HG03520 (cell line): ENCODE results near the gene TLE2.
A peak's percentile ranks its signal among the peaks of the same experiment; 100 is the strongest.
"Not testable (repeated sequence)": the region's sequence is repeated elsewhere in the genome, so short reads cannot be mapped to it uniquely, and the experiment has no call there.

ENCODE experiments used
- ATAC-seq: cut with Tn5 transposase; IDR thresholded peaks from one replicate; pipeline ENCODE4 v1.9.1; 2021; ENCODE audit warnings: mild to moderate bottlenecking, moderate library complexity; ENCODE audit not compliant: unreplicated experiment

Gene TLE2

GRCh38 chr19:3038214-3038613 lies 9.1 kb upstream of the TLE2 start:
- ATAC-seq, result no peak

- ATAC-seq, result not testable (repeated sequence)
Measured at GRCh38 chr19:3036977-3037544, 8.0 kb upstream of the TLE2 start.

GRCh38 chr19:3036119-3036976 lies 7.3 kb upstream of the TLE2 start:
- ATAC-seq, result peak; percentile 24

- ATAC-seq, result peak; percentile 93
Measured at GRCh38 chr19:3035542-3036118, 6.5 kb upstream of the TLE2 start.

DNA sequence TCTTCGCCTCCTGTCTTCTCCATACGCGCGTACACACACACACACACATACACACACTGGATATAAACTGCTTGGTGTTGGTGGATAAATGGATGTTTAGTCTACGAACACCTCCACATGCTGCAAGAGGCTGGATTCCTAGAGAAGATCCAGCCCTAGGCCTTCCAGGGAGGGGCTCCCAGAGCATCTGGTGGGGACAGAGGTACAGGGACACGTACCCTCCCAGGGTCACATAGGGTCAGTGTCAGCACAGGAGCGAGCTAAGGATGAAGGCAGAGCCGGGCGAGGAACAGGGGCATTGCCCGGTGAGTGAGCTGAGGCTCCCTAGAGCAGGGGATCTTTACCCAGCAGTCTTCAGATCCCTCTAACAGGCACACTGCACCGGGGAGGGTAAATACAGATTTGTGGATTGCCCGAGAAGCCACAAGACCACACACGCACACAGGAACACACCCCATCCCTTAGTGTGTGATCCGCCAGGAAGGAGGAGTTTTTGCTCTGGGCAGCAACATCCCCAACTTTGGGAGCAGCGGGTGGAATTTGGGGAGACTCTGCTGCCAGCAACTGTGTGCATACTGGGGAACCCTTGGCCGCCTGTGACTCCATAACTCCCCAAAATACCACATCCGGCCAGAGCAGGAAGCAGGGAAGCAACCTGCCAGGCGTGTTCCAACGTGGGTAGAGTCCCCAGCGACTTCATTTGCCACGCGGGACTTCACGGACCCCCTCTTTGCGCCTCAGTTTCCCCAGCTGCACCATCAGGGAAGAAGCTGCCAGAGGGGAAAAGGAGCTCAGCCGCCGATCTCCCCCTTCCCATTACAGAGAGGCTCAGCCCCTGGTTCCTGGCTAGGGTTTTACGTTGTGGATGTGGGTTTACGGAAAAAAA lies 5.8 kb upstream of the TLE2 start:
- no peak for ATAC-seq

DNA sequence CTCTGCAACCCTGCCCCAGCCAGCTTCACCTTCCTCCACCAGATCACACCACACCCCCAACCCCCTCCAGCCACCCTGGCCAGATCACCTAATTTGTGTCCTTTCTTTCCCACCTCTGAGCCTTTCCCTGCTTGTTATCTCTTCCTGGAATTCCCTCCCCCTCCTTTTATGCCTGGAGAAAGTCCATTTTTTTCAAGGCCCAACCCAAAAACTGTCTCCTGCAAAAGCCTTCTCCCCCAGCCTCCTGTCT lies 5.3 kb upstream of the TLE2 start:
- ATAC-seq, result no peak

- ATAC-seq, result no peak
Measured at GRCh38 chr19:3033595-3034405, 4.7 kb upstream of the TLE2 start.

- ATAC-seq, result no peak
Measured at GRCh38 chr19:3031607-3031867, 2.5 kb upstream of the TLE2 start.

DNA sequence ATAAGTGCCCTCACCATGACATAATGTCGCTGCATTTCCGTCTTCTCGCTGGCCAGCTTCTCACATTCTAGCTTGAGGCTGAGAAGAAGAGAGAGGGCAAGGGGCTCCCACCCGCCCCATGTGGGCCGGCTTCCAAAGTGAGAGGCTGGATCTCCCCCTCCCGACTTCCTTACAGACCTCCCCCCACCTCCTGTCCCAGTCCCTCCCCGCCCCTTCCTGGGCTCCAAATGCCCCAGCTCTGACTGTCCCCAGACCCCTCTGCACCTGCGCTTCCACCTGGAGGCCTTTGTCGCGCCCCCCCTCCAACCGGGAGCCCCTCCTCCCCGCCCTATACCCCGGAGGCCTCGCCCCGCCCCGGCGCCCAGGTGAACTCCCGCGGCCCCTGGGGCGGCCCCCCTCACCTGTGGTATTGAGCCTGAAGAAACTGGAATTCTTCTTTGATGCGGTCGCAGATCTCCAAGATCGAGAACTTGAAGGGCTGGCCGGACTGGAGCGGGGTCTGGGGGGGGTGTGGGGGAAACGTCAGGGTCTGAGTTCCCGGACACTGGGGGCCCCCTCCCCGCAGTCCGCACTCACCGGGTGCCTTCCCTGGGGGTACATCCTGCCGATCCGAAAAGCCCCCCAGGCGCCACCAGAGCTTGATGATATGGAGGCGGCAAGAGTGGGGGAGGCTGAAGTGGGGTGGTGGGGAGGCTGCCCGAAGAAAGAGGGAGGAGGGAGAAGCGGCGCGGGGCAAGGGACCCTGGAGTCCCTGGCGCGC lies 595 bp downstream of the TLE2 start:
- no peak for ATAC-seq

- ATAC-seq, result no peak
Measured at GRCh38 chr19:3027981-3028304, 1.1 kb downstream of the TLE2 start.

- no peak for ATAC-seq
Measured at GRCh38 chr19:3027292-3027691, 1.8 kb downstream of the TLE2 start.

DNA sequence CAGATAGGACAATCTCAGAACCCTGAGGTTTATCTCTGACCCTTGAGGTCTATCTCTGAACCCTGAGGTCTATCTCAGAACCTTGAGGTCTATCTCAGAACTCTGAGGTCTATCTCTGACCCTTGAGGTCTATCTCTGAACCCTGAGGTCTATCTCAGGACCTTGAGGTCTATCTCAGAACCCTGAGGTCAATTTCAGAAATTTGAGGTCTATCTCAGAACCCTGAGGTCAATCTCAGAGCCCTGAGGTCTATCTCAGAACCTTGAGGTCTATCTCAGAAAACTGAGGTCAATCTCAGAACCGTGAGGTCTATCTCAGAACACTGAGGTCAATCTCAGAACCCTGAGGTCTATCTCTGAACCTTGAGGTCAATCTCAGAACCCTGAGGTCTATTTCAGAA lies 2.3 kb downstream of the TLE2 start:
- ATAC-seq, result no peak

GRCh38 chr19:3025549-3025886 lies 3.6 kb downstream of the TLE2 start:
- ATAC-seq, result no peak

GRCh38 chr19:3024870-3025548 lies 4.1 kb downstream of the TLE2 start:
- no peak for ATAC-seq

DNA sequence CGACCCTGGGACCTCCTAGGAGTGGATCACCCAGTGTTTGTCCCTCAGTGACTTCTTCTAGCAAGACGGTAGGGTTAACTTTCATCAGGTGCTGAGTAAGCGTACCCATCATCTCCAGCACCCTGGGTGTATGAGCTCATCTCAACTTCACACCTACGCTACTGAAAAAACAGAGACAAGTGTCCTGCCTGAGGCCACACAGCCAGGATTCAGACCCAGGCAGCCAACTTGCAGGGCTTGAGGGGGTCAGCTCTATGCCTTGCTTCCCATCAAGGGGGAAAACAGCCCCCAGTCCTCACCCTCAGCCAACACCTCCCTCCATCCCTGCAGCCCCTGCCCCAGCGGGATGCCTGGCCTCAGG lies 4.6 kb downstream of the TLE2 start:
- ATAC-seq, result no peak

DNA sequence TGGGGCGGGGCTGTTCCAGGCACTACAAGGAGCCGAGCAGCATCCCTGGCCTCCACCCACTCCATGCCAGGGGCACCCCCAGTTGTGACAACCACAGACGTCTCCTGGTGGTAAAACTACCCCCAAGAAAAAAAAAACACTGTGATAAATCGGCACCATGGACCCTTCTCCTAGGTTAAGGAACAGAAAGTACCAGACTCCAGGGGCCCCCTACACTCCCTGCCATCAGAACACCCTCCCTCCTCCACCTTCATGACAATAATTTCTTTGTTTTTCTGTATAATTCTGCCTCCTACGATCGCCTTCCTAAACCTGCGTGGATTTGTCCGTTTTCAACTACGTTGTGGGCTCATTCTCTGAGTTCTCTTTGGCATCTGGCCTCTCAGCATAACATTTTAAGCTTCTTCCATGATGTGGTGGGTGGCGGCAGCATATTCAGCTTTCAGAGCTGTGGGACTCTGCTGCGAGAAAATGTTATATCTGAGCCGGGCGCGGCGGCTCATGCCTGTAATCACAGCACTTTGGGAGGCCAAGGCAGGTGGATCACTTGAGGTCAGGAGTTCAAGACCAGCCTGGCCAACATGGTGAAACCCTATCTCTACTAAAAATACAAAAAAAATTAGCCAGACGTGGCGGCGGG lies 8.6 kb downstream of the TLE2 start:
- no peak for ATAC-seq

- no peak for ATAC-seq
Measured at GRCh38 chr19:3019211-3019854, 9.7 kb downstream of the TLE2 start.

DNA sequence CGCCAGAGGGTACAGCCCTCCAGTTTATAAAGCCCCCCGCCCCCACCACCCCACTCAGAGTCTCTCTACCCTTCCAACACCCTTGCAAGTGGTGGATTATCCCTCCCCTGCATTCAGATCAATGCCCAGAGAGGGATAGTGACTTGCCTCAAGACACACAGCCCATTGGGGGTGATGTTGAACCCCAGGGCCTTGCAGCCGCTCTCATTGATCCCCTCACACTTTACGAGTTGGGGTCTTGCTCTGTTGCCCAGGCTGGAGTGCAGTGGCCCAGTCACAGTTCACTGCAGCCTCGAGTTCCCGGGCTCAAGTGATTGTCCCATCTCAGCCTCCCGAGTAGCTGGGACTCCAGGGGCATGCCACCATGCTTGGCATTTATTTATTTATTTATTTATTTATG lies 11.2 kb downstream of the TLE2 start:
- no peak for ATAC-seq
